Astrocyte of the cerebellum (primary cell): Measurements from ENCODE around the gene GRID2.

Source experiments
- DNase-seq: peaks from one replicate; pipeline ENCODE4 v3.0.0-alpha.2; 2011; ENCODE audit warnings: low read depth
- H3K4me3 ChIP-seq: 2 replicates; pipeline ENCODE4 v1.5.1; 2011; ENCODE audit warnings: mild to moderate bottlenecking, low read depth, low read length, moderate library complexity
- CTCF ChIP-seq: IDR thresholded peaks from 2 replicates; pipeline ENCODE4 v1.5.1; 2012; ENCODE audit warnings: low read length, low read depth, moderate library complexity, mild to moderate bottlenecking; ENCODE audit errors: missing control alignments
- in situ Hi-C: cut with HindIII; loops from 2 replicates; pipeline ENCODE4 v1.10.0; 2017; ENCODE audit warnings: low sequenced_read_pairs

Gene GRID2

GRCh38 chr4:92305148-92305877 lies 1.5 kb downstream of the GRID2 start:
- in situ Hi-C loops, result no loop called here
- H3K4me3 ChIP-seq, result peak overlapping the region; percentile 55
- peak; percentile 27 for DNase-seq
- no peak for TF ChIP-seq CTCF

- DNase-seq, result no peak
- peak overlapping the region; percentile 55 for H3K4me3 ChIP-seq
- in situ Hi-C loops, result no loop called here
- no peak for TF ChIP-seq CTCF
Measured at GRCh38 chr4:92305878-92306520, 2.2 kb downstream of the GRID2 start.

GRCh38 chr4:92307181-92307580 lies 3.4 kb downstream of the GRID2 start:
- no peak for DNase-seq
- in situ Hi-C loops, result no loop called here
- TF ChIP-seq CTCF, result no peak
- no peak overlapping the region for H3K4me3 ChIP-seq

- DNase-seq, result no peak
- in situ Hi-C loops, result no loop called here
- H3K4me3 ChIP-seq, result no peak overlapping the region
- TF ChIP-seq CTCF, result no peak
Measured at GRCh38 chr4:92307866-92308265, 4.1 kb downstream of the GRID2 start.

- TF ChIP-seq CTCF, result no peak
- no peak overlapping the region for H3K4me3 ChIP-seq
- in situ Hi-C loops, result no loop called here
- DNase-seq, result no peak
Measured at GRCh38 chr4:92317047-92317446, 13.3 kb downstream of the GRID2 start.

- in situ Hi-C loops, result no loop called here
- no peak overlapping the region for H3K4me3 ChIP-seq
- no peak for DNase-seq
- TF ChIP-seq CTCF, result no peak
Measured at GRCh38 chr4:92328095-92328494, 24.3 kb downstream of the GRID2 start.
